Liver (tissue), 9 donors: ENCODE data around the gene XKR8. TPM values are rescaled to one million over a fixed set of nuclear protein-coding genes. Genes with fewer than 3 reads are reported as not detected.

Experiments used
- DNase-seq: peaks from one replicate; pipeline ENCODE4 v3.0.0-alpha.2; 2017; ENCODE audit warnings: low spot score
- H3K27ac ChIP-seq, 2 donors: one replicate each; pipeline ENCODE4 v1.7.0; 2013; ENCODE audit warnings: inconsistent platforms in 2 of 2, low read length in 2 of 2, control low read depth in 1 of 2, low read depth in 1 of 2, mild to moderate bottlenecking in 1 of 2
- H3K27me3 ChIP-seq, 4 donors: one replicate each; pipeline versions ENCODE4 v1.6.1 to v1.7.0; 2013; ENCODE audit warnings: low read length in 3 of 4, inconsistent platforms in 1 of 4, mild to moderate bottlenecking in 1 of 4, moderate library complexity in 1 of 4; ENCODE audit not compliant: control insufficient read depth in 4 of 4, insufficient read depth in 4 of 4
- H3K36me3 ChIP-seq, 4 donors: one replicate each; pipeline versions ENCODE4 v1.6.1 to v1.7.0; 2013; ENCODE audit warnings: low read length in 3 of 4, mild to moderate bottlenecking in 3 of 4, low read depth in 1 of 4, moderate library complexity in 1 of 4; ENCODE audit not compliant: control insufficient read depth in 4 of 4, insufficient read depth in 3 of 4
- H3K4me1 ChIP-seq, 4 donors: one replicate each; pipeline versions ENCODE4 v1.6.1 to v1.7.0; 2013; ENCODE audit warnings: low read length in 3 of 4, mild to moderate bottlenecking in 3 of 4, moderate library complexity in 1 of 4; ENCODE audit not compliant: control insufficient read depth in 4 of 4, insufficient read depth in 4 of 4
- H3K4me3 ChIP-seq, 3 donors: one replicate each; pipeline versions ENCODE4 v1.6.1 to v1.7.0; 2013; ENCODE audit warnings: low read length in 3 of 3, control low read depth in 1 of 3, low read depth in 1 of 3, mild to moderate bottlenecking in 1 of 3
- H3K9ac ChIP-seq, 2 donors: one replicate each; pipeline ENCODE4 v1.7.0; 2013; ENCODE audit warnings: low read length in 2 of 2, mild to moderate bottlenecking in 2 of 2, moderate library complexity in 2 of 2, control low read depth in 1 of 2, low read depth in 1 of 2
- H3K9me3 ChIP-seq, 4 donors: one replicate each; pipeline versions ENCODE4 v1.6.1 to v1.7.0; 2013; ENCODE audit warnings: low read length in 3 of 4; ENCODE audit not compliant: control insufficient read depth in 4 of 4
- ATF3 ChIP-seq: IDR thresholded peaks from 2 replicates; pipeline ENCODE4 v1.6.1; 2016; ENCODE audit warnings: antibody characterized with exemption
- CTCF ChIP-seq: fragments of 150-350 bp; IDR thresholded peaks from 2 replicates; pipeline ENCODE4 v1.5.1; 2017; ENCODE audit warnings: improper control_type of control experiment, low read depth, low read length; ENCODE audit not compliant: missing input control
- EGR1 ChIP-seq, 2 donors: IDR thresholded peaks; 2 replicates each; pipeline ENCODE4 v1.6.1; 2016 to 2018; ENCODE audit warnings: antibody characterized with exemption in 2 of 2, low read depth in 2 of 2
- FOXA1 ChIP-seq: IDR thresholded peaks from 2 replicates; pipeline ENCODE4 v1.6.1; 2016; ENCODE audit warnings: antibody characterized with exemption
- FOXA2 ChIP-seq: IDR thresholded peaks from 2 replicates; pipeline ENCODE4 v1.6.1; 2016; ENCODE audit warnings: antibody characterized with exemption
- GABPA ChIP-seq, 2 donors: IDR thresholded peaks in 1 of 2; conservative IDR thresholded peaks in 1 of 2; 2 replicates each; pipeline ENCODE4 v1.6.1; 2016; ENCODE audit warnings: antibody characterized with exemption in 2 of 2, mild to moderate bottlenecking in 1 of 2, moderate library complexity in 1 of 2
- HNF4A ChIP-seq, 2 donors: conservative IDR thresholded peaks; 2 replicates each; pipeline ENCODE4 v1.6.1; 2016; ENCODE audit warnings: antibody characterized with exemption in 2 of 2, mild to moderate bottlenecking in 2 of 2
- HNF4G ChIP-seq: IDR thresholded peaks from 2 replicates; pipeline ENCODE4 v1.6.1; 2016; ENCODE audit warnings: antibody characterized with exemption
- JUND ChIP-seq, 2 donors: IDR thresholded peaks; 2 replicates each; pipeline ENCODE4 v1.6.1; 2016; ENCODE audit warnings: antibody characterized with exemption in 2 of 2
- MAX ChIP-seq: IDR thresholded peaks from 2 replicates; pipeline ENCODE4 v1.6.1; 2016; ENCODE audit warnings: antibody characterized with exemption
- NR2F2 ChIP-seq: IDR thresholded peaks from 2 replicates; pipeline ENCODE4 v1.6.1; 2016; ENCODE audit warnings: antibody characterized with exemption
- RAD21 ChIP-seq, 2 donors: IDR thresholded peaks; 2 replicates each; pipeline ENCODE4 v1.6.1; 2016; ENCODE audit warnings: antibody characterized with exemption in 2 of 2, mild to moderate bottlenecking in 2 of 2
- REST ChIP-seq: IDR thresholded peaks from 2 replicates; pipeline ENCODE4 v1.6.1; 2016; ENCODE audit warnings: antibody characterized with exemption, mild to moderate bottlenecking
- RXRA ChIP-seq, 2 donors: IDR thresholded peaks; 2 replicates each; pipeline ENCODE4 v1.6.1; 2017 to 2018; ENCODE audit warnings: antibody characterized with exemption in 2 of 2, mild to moderate bottlenecking in 1 of 2
- SP1 ChIP-seq: IDR thresholded peaks from 2 replicates; pipeline ENCODE4 v1.6.1; 2018; ENCODE audit warnings: antibody characterized with exemption, mild to moderate bottlenecking
- TAF1 ChIP-seq: conservative IDR thresholded peaks from 2 replicates; pipeline ENCODE4 v1.6.1; 2016; ENCODE audit warnings: antibody characterized with exemption, mild to moderate bottlenecking
- YY1 ChIP-seq: IDR thresholded peaks from 2 replicates; pipeline ENCODE4 v1.6.1; 2016; ENCODE audit warnings: antibody characterized with exemption, mild to moderate bottlenecking
- ZBTB33 ChIP-seq: IDR thresholded peaks from 2 replicates; pipeline ENCODE4 v1.6.1; 2016; ENCODE audit warnings: antibody characterized with exemption
- WGBS: extraction: QIAGEN DNeasy Blood & Tissue Kit; methylation state at CpG from one replicate; pipeline ENCODE4 v1.1.7; 2013; 5-methylcytosine and 5-hydroxymethylcytosine counted together
- polyA plus RNA-seq, 2 donors: library from polyadenylated mRNA; stranded (reverse) in 1 of 2; unstranded in 1 of 2; fragments of 200-250 nt in 1 of 2; fragments of >200 nt in 1 of 2; fragmentation: Nextera tagmentation in 1 of 2; extraction: Ambion mirVana in 1 of 2; gene quantifications; one replicate each; pipeline versions ENCODE4 v1.2.1 to v1.2.3, GENCODE V29; 2013 to 2015
- total RNA-seq, 2 donors: library from RNA; depleted of rRNA; stranded (reverse); fragments of >200 nt; gene quantifications; one replicate each; pipeline ENCODE4 v1.2.3, GENCODE V29; 2014
- donor health status: healthy.
- donor health status: healthy.
- donor health status: healthy.
- donor health status: healthy.
- donor health status: healthy.

Gene XKR8
- total and polyA plus RNA-seq, 4 donors: 4.9 to 8.1 (median 6.2) TPM

- H3K4me3 ChIP-seq: no peak overlapping the region
- DNase-seq: no peak
- no peaks in the 10 kb centered on the region for H3K27me3 ChIP-seq
- no peak for TF ChIP-seq RAD21 (IDR thresholded peaks at IDR 0.05)
- no peak for TF ChIP-seq FOXA2
- TF ChIP-seq FOXA1: no peak
- no peak for TF ChIP-seq SP1
- TF ChIP-seq JUND (IDR thresholded peaks at IDR 0.05): no peak
- no peak for TF ChIP-seq ZBTB33
- TF ChIP-seq EGR1 (IDR thresholded peaks at IDR 0.05; ENCODE audit: low read depth in 2 of 2): no peak
- TF ChIP-seq HNF4A (conservative IDR thresholded peaks at IDR 0.05): no peak
- no peak for TF ChIP-seq CTCF
- no peak for TF ChIP-seq ATF3
- TF ChIP-seq YY1: no peak
- TF ChIP-seq TAF1: no peak
- no peak for TF ChIP-seq HNF4G
- TF ChIP-seq NR2F2: no peak
- no peak for TF ChIP-seq MAX
- no peak for TF ChIP-seq REST
- TF ChIP-seq RXRA (IDR thresholded peaks at IDR 0.05): no peak
- no peak for TF ChIP-seq GABPA (IDR thresholded peaks at IDR 0.05 in 1 of 2, conservative IDR thresholded peaks at IDR 0.05 in 1 of 2)
- no peak overlapping the region for H3K9ac ChIP-seq
- H3K4me1 ChIP-seq: peaks cover 1 to 41% (median 31%) of the 10 kb centered on the region in 4 donors
- H3K9me3 ChIP-seq: no peaks in the 10 kb centered on the region
- WGBS: 68% methylated on average over 8 of the region's 8 CpGs
- no peaks in the 10 kb centered on the region for H3K36me3 ChIP-seq
- H3K27ac ChIP-seq: no peak overlapping the region
These were observed 10.7 kb upstream of the XKR8 start for GRCh38 chr1:27949027-27949426.
